Measurements from ENCODE around the gene NHERF2.
"Not testable (repeated sequence)": the region's sequence is repeated elsewhere in the genome, so short reads cannot be mapped to it uniquely, and the experiment has no call there.

DNA sequence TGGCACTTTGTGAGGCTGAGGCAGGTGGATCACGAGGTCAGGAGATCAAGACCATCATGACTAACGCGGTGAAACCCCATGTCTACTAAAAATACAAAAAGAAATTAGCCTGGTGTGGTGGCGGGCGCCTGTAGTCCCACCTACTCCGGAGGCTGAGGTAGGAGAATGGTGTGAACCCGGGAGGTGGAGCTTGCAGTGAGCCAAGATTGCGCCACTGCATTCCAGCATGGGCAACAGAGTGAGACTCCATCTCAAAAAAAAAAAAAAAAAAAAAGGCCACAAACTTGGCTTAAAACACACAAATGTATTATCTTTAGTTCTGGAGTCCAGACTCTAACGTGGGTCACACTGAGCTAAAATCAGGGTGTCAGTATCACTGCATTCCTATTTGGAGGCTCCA, 15.0 kb upstream of the NHERF2 start:
- TF ChIP-seq, protein P1, sequence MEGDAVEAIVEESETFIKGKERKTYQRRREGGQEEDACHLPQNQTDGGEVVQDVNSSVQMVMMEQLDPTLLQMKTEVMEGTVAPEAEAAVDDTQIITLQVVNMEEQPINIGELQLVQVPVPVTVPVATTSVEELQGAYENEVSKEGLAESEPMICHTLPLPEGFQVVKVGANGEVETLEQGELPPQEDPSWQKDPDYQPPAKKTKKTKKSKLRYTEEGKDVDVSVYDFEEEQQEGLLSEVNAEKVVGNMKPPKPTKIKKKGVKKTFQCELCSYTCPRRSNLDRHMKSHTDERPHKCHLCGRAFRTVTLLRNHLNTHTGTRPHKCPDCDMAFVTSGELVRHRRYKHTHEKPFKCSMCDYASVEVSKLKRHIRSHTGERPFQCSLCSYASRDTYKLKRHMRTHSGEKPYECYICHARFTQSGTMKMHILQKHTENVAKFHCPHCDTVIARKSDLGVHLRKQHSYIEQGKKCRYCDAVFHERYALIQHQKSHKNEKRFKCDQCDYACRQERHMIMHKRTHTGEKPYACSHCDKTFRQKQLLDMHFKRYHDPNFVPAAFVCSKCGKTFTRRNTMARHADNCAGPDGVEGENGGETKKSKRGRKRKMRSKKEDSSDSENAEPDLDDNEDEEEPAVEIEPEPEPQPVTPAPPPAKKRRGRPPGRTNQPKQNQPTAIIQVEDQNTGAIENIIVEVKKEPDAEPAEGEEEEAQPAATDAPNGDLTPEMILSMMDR (IDR thresholded peaks at IDR 0.05), result not testable (repeated sequence)
- not testable (repeated sequence) for TF ChIP-seq POLR2A (IDR thresholded peaks at IDR 0.05)
